ENCODE data around the gene NSRP1. TPM values are rescaled to one million over a fixed set of nuclear protein-coding genes. Genes with fewer than 3 reads are reported as not detected.

Gene NSRP1, protein sequence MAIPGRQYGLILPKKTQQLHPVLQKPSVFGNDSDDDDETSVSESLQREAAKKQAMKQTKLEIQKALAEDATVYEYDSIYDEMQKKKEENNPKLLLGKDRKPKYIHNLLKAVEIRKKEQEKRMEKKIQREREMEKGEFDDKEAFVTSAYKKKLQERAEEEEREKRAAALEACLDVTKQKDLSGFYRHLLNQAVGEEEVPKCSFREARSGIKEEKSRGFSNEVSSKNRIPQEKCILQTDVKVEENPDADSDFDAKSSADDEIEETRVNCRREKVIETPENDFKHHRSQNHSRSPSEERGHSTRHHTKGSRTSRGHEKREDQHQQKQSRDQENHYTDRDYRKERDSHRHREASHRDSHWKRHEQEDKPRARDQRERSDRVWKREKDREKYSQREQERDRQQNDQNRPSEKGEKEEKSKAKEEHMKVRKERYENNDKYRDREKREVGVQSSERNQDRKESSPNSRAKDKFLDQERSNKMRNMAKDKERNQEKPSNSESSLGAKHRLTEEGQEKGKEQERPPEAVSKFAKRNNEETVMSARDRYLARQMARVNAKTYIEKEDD
- 28.4 and 29.1 TPM in 2 replicates for total RNA-seq
- polyA plus RNA-seq = 6.9 and 11.2 TPM in 2 replicates
- 13.6 and 14.7 TPM in 2 replicates for polyA plus RNA-seq (2011; cell fraction: cytosol; rRNA removed)
- polyA plus RNA-seq (2011; cell fraction: nucleus; rRNA removed) = 22.2 and 26.3 TPM in 2 replicates
- 24.9 and 29.7 TPM in 2 replicates for polyA plus RNA-seq (2012)
- polyA minus RNA-seq = 13.5 and 16.0 TPM in 2 replicates
- polyA minus RNA-seq (2011; cell fraction: cytosol; rRNA and poly(A)+ RNA removed) = 10.3 TPM
- 20.3 and 31.1 TPM in 2 replicates for polyA minus RNA-seq (2011; cell fraction: nucleus; rRNA and poly(A)+ RNA removed)
- Bru-seq, nascent RNA = percentile 95 among the genes with signal in this experiment
- percentile 91 among the genes with signal in this experiment for BruChase-seq, experiment 1, labeled RNA remaining after a 6-hour chase
- percentile 91 among the genes with signal in this experiment for BruChase-seq, experiment 2, labeled RNA remaining after a 2-hour chase
- long read RNA-seq, transcript NSRP1-201 (7 exons, 2,541 nt) = major isoform, 76 of 116 reads
- long read RNA-seq, transcript NSRP1-217 (6 exons, 2,420 nt) = minor isoform, 6 of 116 reads
- long read RNA-seq, partial matches to known transcripts = 13 of 116 reads
- long read RNA-seq, other reads (novel, unspliced or antisense) = 16 of 116 reads

GRCh38 chr17:30116661-30117551 lies at the start of gene NSRP1:
TSS of gene NSRP1 (plus strand) at chr17:30116816. CDS start at chr17:30116844, 28 bp downstream.
- Histone ChIP-seq H3K4me1 (ENCODE audit: control insufficient read depth, extremely low read depth, insufficient read depth, low read length) (peaks cover 14% of the 10 kb centered on the region), H3K79me2 (ENCODE audit: control insufficient read depth, insufficient read depth, low read length) (peaks cover 50% of the 10 kb centered on the region), H3K27ac (ENCODE audit: insufficient read depth, low read depth, low read length) (peak within 1 kb of the TSS; percentile 96), H3K9me3 (replicated peaks; ENCODE audit: control insufficient read depth, insufficient read depth, low read length) (no peaks in the 10 kb centered on the region), H2AFZ (ENCODE audit: low read depth, low read length) (peak within 1 kb of the TSS; percentile 73), H3K4me3 (replicated peaks in 1 of 3; ENCODE audit: insufficient read depth in 1 of 3, low read depth in 1 of 3, low read length in 3 of 3) (peak within 1 kb of the TSS; percentile 61 to 92 (median 81)), H3K27me3 (ENCODE audit: control insufficient read depth in 2 of 2, insufficient read depth in 2 of 2, low read length in 2 of 2) (no peaks in the 10 kb centered on the region), H3K4me2 (ENCODE audit: insufficient read depth, low read length) (peak within 1 kb of the TSS; percentile 100), H3K9ac (replicated peaks; ENCODE audit: extremely low read depth, insufficient read depth, low read length) (peak within 1 kb of the TSS; percentile 99), H4K20me1 (replicated peaks; ENCODE audit: control insufficient read depth, extremely low read depth, insufficient read depth, low read length) (no peaks in the 10 kb centered on the region), H3K36me3 (ENCODE audit: control insufficient read depth in 2 of 2, extremely low read depth in 1 of 2, insufficient read depth in 2 of 2, low read length in 2 of 2) (peaks cover 0 to 4% of the 10 kb centered on the region in 2 experiments), H3K9me1 (replicated peaks; ENCODE audit: control insufficient read depth, extremely low read depth, insufficient read depth, low read length) (no peaks in the 10 kb centered on the region)
- peak; percentile 21 for TF ChIP-seq JUN (IDR thresholded peaks at IDR 0.05; ENCODE audit: borderline replicate concordance, insufficient read depth, insufficient read length, low read depth)
- no peak for TF ChIP-seq CTCF (IDR thresholded peaks at IDR 0.05; ENCODE audit: extremely low read depth in 1 of 2, insufficient read depth in 1 of 2, low read depth in 1 of 2, low read length in 2 of 2)
- peak; percentile 90 for TF ChIP-seq MYC (IDR thresholded peaks at IDR 0.05; ENCODE audit: low read depth, low read length)
- TF ChIP-seq EZH2 (IDR thresholded peaks at IDR 0.05; ENCODE audit: borderline replicate concordance, low read depth, low read length, severe bottlenecking) = no peak
- no peak for TF ChIP-seq MAX (IDR thresholded peaks at IDR 0.05; ENCODE audit: insufficient read depth, insufficient read length)
- TF ChIP-seq POLR2A (IDR thresholded peaks at IDR 0.05; ENCODE audit: low read depth, low read length) = peak; percentile 94
- TF ChIP-seq POLR2AphosphoS5 (IDR thresholded peaks at IDR 0.05; ENCODE audit: insufficient read depth, low read depth, low read length) = peak; percentile 94
- peak; percentile 18 for TF ChIP-seq FOS (IDR thresholded peaks at IDR 0.05; ENCODE audit: borderline replicate concordance, insufficient read depth, low read length)
- no peak for TF ChIP-seq GATA2 (IDR thresholded peaks at IDR 0.05; ENCODE audit: insufficient read depth, insufficient read length, low read depth, low read length)
- DNase-seq (ENCODE audit: low read depth, low spot score) (peak; percentile 97), FAIRE-seq (peak; percentile 91)
- BruUV-seq (replicated peaks) = TSS peak; percentile 61
- intact Hi-C loops (cut with micrococcal nuclease) (loop anchor here (1.0 to 10.0 kb wide), 3 partner anchors 13 to 598 kb away; no protein-coding TSS in a partner anchor), dilution Hi-C loops (cut with MboI; ENCODE audit: extremely low pct_ligation_motif_present, low sequenced_read_pairs) (no loop called here)
- POLR2A ChIA-PET = no interaction called here
- CTCF ChIA-PET = interaction anchor here (0.7 to 2.7 kb wide), 5 partner anchors 8 to 120 kb away, joined by 3 to 19 read pairs (median 5); no protein-coding TSS in a partner anchor

Data from endothelial cell of umbilical vein (primary cell).